GM21447 (cell line): Measurements from ENCODE around the gene CCKAR.

Experiments
- ATAC-seq: cut with Tn5 transposase; IDR thresholded peaks from one replicate; pipeline ENCODE4 v1.9.1; 2021; ENCODE audit not compliant: unreplicated experiment

Gene CCKAR

GRCh38 chr4:26459756-26460530 is 30.3 kb downstream of the CCKAR start:
- no peak for ATAC-seq

GRCh38 chr4:26459054-26459755 is 31.1 kb downstream of the CCKAR start:
- no peak for ATAC-seq

- ATAC-seq: no peak
These were observed 32.1 kb downstream of the CCKAR start for GRCh38 chr4:26458157-26458561.

GRCh38 chr4:26457412-26457811 is 32.9 kb downstream of the CCKAR start:
- ATAC-seq: no peak

DNA sequence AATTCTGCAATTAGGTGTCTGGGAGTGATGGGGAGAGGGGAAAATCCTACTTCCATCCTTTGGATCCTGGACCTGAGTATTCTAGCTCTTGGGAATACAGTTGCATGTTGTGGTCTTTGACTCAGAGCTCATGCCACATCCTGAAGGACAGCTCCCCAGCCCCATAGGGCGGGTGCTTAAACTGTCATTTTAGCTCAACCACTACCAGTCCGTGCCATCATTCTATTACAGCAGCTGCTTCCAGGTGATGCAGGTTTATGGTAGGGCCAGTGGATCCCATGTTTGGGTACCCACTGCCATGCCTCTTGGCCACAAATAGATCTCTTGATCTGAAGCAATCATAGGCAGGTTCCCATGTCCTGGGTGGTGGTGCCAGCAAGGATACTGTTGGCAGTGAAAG is 34.7 kb downstream of the CCKAR start:
- no peak for ATAC-seq

GRCh38 chr4:26454961-26455360 is 35.3 kb downstream of the CCKAR start:
- ATAC-seq: no peak

- ATAC-seq: no peak
These were observed 37.4 kb downstream of the CCKAR start for GRCh38 chr4:26452565-26453531.

- ATAC-seq: no peak
These were observed 38.7 kb downstream of the CCKAR start for GRCh38 chr4:26451597-26451996.

GRCh38 chr4:26450418-26450817 is 39.9 kb downstream of the CCKAR start:
- ATAC-seq: no peak

DNA sequence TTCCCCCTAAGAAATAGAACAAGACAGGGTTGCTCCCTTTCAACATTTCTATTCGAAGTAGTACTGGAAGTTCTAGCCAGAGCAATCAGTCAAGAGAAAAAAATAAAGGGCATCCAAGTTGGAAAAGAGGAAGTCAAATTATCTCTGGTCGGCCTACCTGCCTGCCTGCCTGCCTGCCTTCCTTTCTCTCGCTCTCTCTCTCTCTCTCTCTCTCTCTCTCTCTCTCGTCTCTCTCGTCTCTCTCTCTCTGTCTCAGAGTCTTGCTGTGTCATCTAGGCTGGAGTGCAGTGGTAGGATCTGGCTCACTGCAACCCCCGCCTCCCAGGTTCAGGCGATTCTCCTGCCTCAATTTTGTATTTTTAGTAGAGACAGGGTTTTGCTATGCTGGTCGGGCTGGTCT is 42.9 kb downstream of the CCKAR start:
- ATAC-seq: no peak

DNA sequence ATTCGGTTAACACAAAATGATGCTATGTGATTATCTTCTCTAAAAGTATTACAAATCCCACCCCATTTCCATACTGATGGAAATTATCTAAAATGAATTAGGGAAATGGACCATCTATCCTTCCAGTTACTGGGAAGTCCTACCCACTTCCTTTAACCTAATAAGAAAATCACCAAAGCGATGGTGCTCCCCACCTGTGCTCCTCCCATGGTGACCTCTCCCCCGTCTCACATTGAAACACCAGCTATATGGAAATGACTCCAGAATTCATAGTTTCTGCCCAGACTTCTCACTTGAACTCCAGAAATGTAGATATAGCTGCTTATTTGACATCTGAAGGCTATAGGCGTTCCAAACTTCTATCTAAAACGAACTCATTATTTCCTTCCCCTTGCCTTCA is 48.5 kb downstream of the CCKAR start:
- ATAC-seq: no peak

GRCh38 chr4:26441102-26441501 is 49.2 kb downstream of the CCKAR start:
- ATAC-seq: no peak

DNA sequence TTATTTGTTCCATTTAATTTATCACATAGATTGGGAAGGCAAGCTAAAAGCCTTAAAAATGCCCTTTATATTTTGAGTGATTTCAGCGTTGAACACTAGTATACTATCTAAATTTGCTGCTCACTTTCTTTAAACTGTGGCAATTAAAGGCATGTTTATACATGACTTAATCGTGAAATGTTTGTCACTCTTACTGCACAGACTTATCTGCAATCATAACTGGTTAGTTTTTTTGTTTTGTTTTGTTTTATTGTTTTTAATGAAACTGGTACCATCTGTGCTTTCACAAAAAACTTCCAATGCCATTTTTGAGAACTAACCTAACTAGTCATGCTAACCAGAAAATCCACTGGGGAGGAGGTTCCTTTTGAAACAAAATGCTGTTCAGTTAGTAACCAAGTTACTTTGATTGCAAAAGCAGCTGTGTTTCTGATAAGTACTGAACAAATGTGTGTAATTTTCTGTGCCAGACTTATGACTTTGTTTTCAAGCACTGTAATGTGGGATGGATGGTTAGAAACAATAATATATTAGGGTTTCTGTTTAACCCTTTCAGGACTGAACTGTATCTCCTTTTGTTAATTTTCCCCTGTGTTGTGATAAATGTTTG is 56.1 kb downstream of the CCKAR start:
- ATAC-seq: no peak

- no peak for ATAC-seq
These were observed 56.7 kb downstream of the CCKAR start for GRCh38 chr4:26433556-26433955.

GRCh38 chr4:26432419-26432818 is 57.9 kb downstream of the CCKAR start:
- ATAC-seq: no peak

DNA sequence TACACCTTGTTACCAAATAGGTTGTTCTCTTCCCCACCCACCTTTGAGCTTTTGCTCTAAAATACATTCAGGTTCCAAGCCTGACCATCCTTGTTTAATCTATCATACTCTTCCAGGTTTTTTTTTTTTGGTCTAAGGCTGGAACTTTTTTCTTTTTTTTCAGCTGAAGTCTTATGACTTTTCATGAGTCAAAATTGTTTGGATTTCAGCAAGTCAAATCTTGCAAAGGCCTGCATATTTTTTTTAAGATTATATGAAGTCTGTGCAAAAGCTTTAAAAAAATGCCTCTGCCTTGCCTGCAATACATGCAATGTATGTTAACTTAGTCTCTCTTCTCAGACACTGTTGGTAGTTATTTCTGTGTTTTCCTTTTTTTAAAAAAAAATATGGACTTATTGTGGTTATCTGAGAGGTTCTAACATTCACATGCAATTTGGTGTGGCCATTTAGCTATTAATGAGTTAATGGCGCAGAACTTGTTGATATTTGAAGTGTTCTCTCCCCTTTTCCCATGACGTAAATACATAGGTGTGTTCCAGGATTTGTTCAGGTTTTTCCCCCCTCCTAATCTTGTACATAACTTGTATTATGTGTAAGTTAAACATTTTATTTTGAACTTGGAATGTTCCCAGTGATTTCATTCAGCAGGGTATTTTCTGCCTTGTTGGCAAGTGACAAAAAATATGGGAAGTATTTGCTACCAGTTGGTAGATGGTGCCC is 58.7 kb downstream of the CCKAR start:
- ATAC-seq: no peak
